HUES48 (cell line): ENCODE data around the gene NADK.
"Not testable (repeated sequence)": the region's sequence is repeated elsewhere in the genome, so short reads cannot be mapped to it uniquely, and the experiment has no call there.

ENCODE experiments used
- H3K27ac ChIP-seq: one replicate; pipeline ENCODE4 v1.7.0; 2013; ENCODE audit warnings: low read depth, low read length, inconsistent platforms
- H3K27me3 ChIP-seq: 2 replicates; pipeline ENCODE4 v1.6.1; 2013; ENCODE audit warnings: mild to moderate bottlenecking, low read length; ENCODE audit not compliant: control insufficient read depth, insufficient read depth
- H3K36me3 ChIP-seq: 2 replicates; pipeline ENCODE4 v1.6.1; 2013; ENCODE audit warnings: low read length; ENCODE audit not compliant: control insufficient read depth, insufficient read depth
- H3K4me1 ChIP-seq: 2 replicates; pipeline ENCODE4 v1.6.1; 2013; ENCODE audit warnings: mild to moderate bottlenecking, low read length; ENCODE audit not compliant: control insufficient read depth, insufficient read depth
- H3K4me3 ChIP-seq: 2 replicates; pipeline ENCODE4 v1.5.1; 2013; ENCODE audit warnings: mild to moderate bottlenecking, low read depth, low read length
- H3K9ac ChIP-seq: 2 replicates; pipeline ENCODE4 v1.6.1; 2013; ENCODE audit warnings: mild to moderate bottlenecking, low read depth, low read length, moderate library complexity
- H3K9me3 ChIP-seq: 2 replicates; pipeline ENCODE4 v1.6.1; 2013; ENCODE audit warnings: low read length; ENCODE audit not compliant: control insufficient read depth, insufficient read depth

Gene NADK

DNA sequence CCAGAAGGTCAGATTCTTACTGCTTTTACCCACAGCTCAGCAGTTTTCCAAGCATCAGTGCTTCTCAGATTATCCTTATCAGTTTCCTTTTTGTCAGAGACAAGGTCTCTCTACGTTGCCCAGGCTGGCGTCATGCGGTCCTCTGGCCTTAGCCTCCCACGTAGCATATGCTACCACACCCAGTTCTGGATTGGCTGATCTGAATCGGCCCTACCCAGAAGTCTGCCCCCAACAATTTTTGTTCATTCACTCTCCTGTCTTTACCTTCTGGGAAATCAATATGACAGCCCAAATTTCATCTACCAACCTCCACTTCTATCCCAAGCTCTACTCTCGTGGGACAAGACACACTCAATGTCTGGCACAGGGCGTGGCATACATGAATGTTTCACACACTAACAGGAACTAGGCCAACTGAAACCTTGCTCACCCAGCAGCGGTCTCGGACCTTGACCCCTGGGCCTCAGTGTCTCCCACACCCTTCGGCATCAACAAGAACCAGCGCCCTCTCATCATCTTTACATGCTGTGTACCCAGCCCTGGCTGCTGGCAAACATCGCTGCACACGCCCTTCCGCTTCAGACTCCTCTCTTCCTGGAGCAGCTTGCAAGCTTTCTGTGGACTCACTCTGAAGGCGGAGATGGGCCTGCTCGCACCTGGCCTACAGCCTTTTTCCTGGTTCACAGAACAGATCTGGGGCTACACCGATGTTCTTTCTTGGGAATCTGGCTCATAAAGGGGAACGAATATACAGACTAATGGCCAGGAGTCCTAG, 63.0 kb downstream of the NADK start:
- H3K27me3 ChIP-seq, H3K4me1 ChIP-seq, H3K9me3 ChIP-seq, H3K27ac ChIP-seq, H3K4me3 ChIP-seq, H3K9ac ChIP-seq: not testable (repeated sequence)
- H3K36me3 ChIP-seq, result peaks cover 25% of the 10 kb centered on the region

DNA sequence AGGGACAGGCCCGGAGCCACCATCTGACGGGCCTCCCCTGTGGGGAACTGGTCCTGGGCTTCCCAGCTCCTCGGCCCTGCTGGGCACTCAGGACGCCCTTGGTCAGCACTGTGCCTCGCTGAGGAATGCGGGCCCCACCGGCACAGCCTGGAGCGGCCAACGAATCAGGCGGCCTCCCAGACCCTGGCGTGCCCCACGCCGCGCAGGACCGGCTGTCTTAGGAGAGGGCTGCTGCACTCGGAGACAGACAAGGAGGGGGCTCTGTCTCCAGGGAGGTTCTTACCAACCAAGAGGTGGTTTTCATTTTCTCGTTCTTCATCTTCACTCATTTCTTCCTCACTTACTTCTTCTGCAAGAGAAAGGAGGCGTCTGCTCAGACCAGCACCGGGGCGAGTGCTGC, 70.4 kb downstream of the NADK start:
- not testable (repeated sequence) for H3K4me3 ChIP-seq, H3K27ac ChIP-seq, H3K27me3 ChIP-seq, H3K9me3 ChIP-seq, H3K9ac ChIP-seq, H3K36me3 ChIP-seq, H3K4me1 ChIP-seq

DNA sequence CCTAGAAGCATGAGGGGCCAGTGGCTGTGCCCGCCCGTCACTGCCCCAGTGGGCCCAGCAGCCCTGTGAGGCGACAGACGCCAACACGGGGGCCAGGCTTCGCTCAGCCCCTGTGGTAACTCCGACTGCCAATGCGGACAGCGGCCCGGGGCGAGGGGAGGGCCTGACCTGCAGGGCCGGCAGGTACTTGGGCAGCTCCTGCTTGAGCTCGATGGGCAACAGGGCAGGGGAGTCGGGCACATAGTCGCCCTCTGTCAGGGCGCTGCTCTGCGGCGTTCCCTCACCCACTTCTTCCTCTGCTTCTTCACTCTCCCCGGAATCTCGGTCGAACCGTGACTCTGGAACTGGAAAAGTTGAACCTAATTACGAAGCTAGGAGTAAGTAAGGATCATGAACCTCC, 71.0 kb downstream of the NADK start:
- not testable (repeated sequence) for H3K27me3 ChIP-seq, H3K9me3 ChIP-seq, H3K4me3 ChIP-seq, H3K9ac ChIP-seq, H3K36me3 ChIP-seq, H3K4me1 ChIP-seq, H3K27ac ChIP-seq

GRCh38 chr1:1705623-1706022, 72.6 kb downstream of the NADK start:
- H3K4me3 ChIP-seq, H3K9me3 ChIP-seq, H3K36me3 ChIP-seq: not testable (repeated sequence)

GRCh38 chr1:1704284-1704957, 73.8 kb downstream of the NADK start:
- H3K27me3 ChIP-seq, H3K9ac ChIP-seq, H3K27ac ChIP-seq, H3K4me1 ChIP-seq, H3K4me3 ChIP-seq, H3K36me3 ChIP-seq, H3K9me3 ChIP-seq: not testable (repeated sequence)

More at GRCh38 chr1:1705623-1706022, 72.6 kb downstream of the NADK start:
- H3K27me3 ChIP-seq, H3K4me1 ChIP-seq, H3K27ac ChIP-seq, H3K9ac ChIP-seq: not testable (repeated sequence)

- Histone ChIP-seq H3K4me3 (no peak overlapping the region), H3K9ac (no peak overlapping the region), H3K4me1 (no peaks in the 10 kb centered on the region), H3K36me3 (peaks cover 7% of the 10 kb centered on the region; the same call in 1 of the 2 replicates), H3K9me3 (no peaks in the 10 kb centered on the region), H3K27me3 (no peaks in the 10 kb centered on the region), H3K27ac (no peak overlapping the region)
Measured at GRCh38 chr1:1703796-1704195, 74.5 kb downstream of the NADK start.

DNA sequence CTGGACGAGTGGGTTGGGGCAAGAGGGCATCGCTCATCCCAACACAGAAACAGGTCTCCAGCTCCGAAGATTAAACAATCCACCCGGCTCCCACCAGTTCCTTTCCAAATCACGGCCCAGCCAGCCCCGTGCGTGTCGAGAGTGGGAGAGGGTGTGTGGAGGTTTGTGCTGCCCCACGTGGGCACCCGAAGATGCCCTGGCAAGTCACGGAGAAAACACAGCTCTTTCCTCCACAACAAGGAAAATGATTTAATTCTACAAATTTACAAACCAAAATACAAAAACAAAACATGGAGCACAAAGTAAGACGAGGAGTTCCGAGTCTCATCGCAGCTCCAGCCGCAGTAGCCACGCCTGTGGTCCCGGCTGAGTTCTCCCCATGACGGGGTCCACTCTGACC, 75.8 kb downstream of the NADK start:
- not testable (repeated sequence) for H3K27me3 ChIP-seq, H3K4me3 ChIP-seq, H3K9me3 ChIP-seq, H3K4me1 ChIP-seq, H3K36me3 ChIP-seq, H3K27ac ChIP-seq, H3K9ac ChIP-seq
